GM10847 (cell line): Measurements from ENCODE around the gene SLC8A1.

Experiments
- POLR2A ChIP-seq: IDR thresholded peaks from 2 replicates; pipeline ENCODE4 v1.6.1; 2011; ENCODE audit not compliant: insufficient read length; ENCODE audit errors: extremely low read depth

SLC8A1 gene

GRCh38 chr2:40187054-40187453 is 264.8 kb downstream of the SLC8A1 start:
- TF ChIP-seq POLR2A: no peak

- TF ChIP-seq POLR2A: no peak
Observed at GRCh38 chr2:40184551-40184950, 267.3 kb downstream of the SLC8A1 start.

DNA sequence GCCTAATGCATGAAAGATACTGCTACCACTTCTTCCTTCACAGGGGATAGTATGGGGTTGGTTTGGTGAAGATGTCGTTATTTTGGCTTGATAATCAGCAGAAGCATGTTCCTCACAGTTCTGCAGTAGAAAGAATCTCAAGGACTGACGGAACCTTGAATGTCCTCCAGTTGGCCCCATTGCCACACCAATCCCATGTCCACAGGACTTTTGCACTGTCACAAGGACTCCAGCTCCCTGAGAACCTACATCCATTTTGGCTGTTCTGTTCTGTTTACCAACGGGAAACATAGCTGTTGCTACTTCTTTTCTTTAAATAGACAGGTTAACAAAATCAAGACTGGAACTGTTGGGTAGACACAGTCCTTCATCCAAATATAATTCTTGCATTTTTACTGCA is 270.0 kb downstream of the SLC8A1 start:
- no peak for TF ChIP-seq POLR2A

GRCh38 chr2:40179801-40180200 is 272.1 kb downstream of the SLC8A1 start:
- no peak for TF ChIP-seq POLR2A

- no peak for TF ChIP-seq POLR2A
Observed at GRCh38 chr2:40178971-40179370, 272.9 kb downstream of the SLC8A1 start.

GRCh38 chr2:40178171-40178778 is 273.6 kb downstream of the SLC8A1 start:
- TF ChIP-seq POLR2A: no peak

DNA sequence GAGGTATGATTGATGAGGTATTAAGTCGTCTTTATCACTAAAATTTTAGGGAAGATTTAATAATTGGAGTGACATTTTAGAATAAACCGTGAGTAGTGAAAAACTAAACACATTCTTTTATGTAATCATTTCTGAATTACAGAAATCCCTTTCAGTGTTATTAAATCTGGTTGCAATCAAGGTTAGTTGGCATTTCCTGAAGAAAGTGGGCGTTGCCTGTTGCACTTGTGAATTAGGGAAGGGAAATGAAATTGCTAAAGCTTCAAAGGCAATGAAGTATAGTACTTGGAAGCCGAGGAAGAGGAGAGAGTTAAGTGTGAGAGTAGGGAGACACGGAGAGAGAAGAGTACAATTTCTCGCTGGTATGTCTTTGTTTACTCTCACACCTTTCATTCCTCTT is 274.5 kb downstream of the SLC8A1 start:
- TF ChIP-seq POLR2A: no peak

DNA sequence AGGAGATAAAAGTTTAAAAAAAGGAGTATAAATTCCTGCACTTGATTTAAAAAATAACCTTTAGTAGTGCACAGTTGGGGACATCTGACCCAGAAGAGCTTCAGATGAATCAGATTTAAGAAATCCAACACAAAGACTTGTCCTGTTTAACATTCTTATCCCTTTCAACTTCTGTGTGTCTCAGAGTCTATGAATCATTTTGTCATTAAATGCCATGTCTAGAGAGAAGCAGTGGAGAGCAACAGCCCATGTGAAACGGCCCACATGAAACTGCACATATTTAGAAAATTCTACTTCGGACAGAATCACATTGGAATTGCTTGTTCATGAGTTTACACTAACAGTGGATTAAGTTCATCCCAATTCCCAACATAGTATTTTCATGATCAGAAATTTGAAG is 278.6 kb downstream of the SLC8A1 start:
- TF ChIP-seq POLR2A: no peak

DNA sequence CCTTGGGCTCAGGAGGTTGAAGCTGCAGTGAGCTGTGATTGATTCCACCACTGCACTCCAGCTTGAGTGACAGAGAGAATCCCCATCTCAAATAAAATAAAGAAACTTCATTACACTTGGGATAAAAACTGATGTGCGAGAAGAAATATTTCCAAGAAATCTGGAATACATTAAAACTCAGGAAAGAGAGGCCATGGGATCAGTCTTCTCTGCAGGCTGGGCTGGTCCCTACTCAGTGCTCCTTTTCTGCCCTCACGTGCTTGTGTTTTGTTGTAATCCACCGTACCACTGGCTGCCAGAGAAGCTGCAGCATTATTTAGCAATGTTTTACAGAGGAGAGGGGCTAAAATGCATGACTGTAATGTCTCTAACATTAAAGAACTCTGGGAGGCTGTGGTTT is 282.0 kb downstream of the SLC8A1 start:
- TF ChIP-seq POLR2A: no peak

DNA sequence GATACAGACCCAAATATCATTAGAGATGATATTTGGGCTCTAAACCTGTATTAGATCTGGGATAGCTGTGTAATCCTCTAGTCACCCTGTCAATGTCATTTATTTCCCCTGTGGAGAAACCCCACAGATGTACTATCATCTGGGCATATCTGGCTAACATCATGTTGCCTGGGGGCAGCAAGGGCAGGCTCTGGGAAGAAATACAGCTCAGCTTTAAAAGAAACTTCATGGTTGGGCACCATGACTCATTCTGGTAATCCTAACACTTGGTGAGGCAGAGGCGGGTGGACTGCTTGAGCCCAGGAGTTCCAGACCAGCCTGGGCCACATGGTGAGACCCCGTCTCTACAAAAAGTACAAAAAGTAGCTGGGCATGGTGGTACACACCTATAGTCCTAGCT is 282.5 kb downstream of the SLC8A1 start:
- no peak for TF ChIP-seq POLR2A

DNA sequence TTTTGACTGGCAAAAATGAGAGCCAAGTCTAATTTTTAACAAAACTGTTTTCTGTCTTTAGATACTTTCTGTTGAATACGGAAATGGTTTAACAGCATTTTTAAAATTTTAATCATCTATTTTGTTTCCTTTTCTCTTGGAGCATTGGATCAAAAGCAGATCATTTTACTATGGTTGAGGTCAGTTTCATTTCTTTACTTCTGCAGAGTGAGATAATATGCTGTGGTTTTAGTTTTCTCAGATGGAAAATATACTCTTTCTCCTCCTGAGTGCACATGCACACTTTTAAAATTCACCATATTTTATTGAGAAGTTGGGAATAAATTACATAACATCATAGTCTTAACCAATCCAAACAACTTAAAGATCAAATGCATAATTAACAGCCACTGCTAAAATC is 283.3 kb downstream of the SLC8A1 start:
- no peak for TF ChIP-seq POLR2A

DNA sequence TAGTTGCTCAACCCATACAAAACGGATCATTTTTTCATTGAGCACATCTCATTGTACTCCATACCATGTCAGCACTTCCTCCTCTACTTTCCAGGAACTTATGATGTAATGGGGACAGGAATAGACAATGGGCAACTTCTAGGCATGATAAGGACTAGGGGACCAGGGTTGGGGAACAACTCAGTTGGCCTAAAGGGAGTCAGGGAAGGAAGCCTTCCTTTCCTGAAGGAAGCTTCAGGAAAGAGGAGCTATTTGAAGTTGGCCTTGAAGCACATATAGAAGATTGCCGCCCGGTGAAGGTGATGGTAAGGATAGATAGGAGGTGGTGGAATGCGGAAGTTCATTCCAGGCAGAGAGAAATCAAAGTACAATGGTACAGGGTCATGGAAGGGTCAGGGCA is 283.9 kb downstream of the SLC8A1 start:
- TF ChIP-seq POLR2A: no peak

- TF ChIP-seq POLR2A: no peak
Observed at GRCh38 chr2:40166006-40166405, 285.9 kb downstream of the SLC8A1 start.

DNA sequence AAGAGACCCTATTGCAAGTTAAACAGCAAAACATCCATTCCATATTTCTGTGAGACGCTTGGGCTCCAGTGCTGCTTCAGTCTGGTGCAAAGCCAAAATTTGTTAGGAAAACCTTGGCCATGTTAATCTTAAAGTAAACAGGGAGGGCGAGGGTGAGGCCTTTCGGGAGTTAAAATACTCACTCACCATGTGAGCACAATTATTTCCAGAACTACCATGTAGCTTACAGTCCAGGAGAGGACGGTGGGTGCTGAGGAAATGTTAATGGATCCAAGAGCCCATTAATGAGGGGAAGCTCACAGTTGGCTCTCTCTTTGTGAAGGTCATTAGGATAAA is 286.4 kb downstream of the SLC8A1 start:
- TF ChIP-seq POLR2A: no peak

DNA sequence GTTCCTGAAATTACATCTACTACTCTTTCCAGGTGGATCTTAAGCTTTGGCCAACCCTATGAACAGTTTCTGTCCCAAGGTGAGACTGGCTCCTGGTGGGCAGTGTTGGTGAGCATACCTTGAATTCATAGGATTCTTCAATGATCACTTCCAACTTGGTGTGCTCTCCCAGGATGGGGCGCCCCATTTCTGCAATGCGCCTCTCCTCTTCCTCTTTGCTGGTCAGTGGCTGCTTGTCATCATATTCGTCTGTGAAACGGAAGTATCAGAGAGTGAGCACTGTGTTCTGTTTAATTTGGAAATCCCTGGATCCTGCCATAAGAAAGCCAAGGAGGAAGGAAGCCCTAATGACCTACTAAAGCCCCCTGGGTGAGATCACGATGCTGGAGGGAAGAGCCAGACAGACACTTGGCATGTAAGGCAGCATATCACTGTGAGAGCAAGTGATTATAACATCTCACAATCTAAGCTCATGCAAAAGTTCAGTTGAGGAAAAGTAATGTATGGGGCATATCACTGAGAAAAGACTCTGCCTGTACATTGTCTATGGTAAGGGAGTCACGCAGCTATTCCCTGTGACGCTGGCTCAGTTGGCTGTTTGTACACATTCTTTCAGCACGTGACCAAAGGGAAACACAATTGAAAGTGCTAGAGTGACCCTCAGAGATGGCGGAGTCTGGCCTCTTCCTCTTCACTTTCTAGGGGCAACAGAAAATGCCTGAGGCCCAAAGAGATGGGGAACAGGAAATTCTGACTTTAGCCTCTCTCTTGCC is 287.0 kb downstream of the SLC8A1 start:
- TF ChIP-seq POLR2A: no peak

GRCh38 chr2:40161986-40162385 is 289.9 kb downstream of the SLC8A1 start:
- TF ChIP-seq POLR2A: no peak

DNA sequence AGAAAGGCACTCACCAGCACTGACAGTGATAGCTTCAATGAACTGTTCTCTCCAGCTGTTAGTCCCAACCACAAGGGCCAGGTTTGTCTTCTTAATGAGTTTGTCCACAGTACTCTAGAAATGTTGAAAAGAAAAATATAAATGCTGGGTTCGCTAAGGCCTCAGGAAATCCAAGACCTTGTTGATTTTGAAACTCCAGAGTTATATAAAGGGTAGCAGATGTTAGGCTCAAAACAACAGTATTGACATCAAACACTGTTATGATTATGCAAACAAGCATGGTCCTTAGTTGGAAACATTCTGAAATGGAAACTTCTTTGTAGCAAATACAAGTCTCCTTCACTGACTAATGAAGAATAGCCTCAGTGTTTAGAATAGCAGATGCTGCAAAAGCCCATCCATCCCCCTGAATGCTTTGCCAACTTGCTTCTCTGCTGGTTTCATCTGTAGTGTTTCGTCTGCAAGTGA is 291.1 kb downstream of the SLC8A1 start:
- TF ChIP-seq POLR2A: no peak
